Psoas muscle (tissue), 8 donors: ENCODE results near the gene GNAT3. TPM values are rescaled to one million over a fixed set of nuclear protein-coding genes. Genes with fewer than 3 reads are reported as not detected.
A peak's percentile ranks its signal among the peaks of the same experiment; 100 is the strongest.

ENCODE experiments used
- ATAC-seq, 4 donors: fragments of 200-7000 bp; cut with Tn5 transposase; one replicate each; pipeline ENCODE4 v1.9.1; 2020; ENCODE audit warnings: moderate library complexity in 3 of 4, mild to moderate bottlenecking in 2 of 4
- DNase-seq, 2 donors: peaks; one replicate each; pipeline ENCODE4 v3.0.0-alpha.2; 2020
- H3K27ac ChIP-seq: fragments of 200-600 bp; one replicate; pipeline ENCODE4 v1.8.0; 2022
- H3K27me3 ChIP-seq, 3 donors: fragments of 200-600 bp in 1 of 3; one replicate each; pipeline versions ENCODE4 v1.6.1 to v1.8.0; 2013 to 2022; ENCODE audit warnings: low read length in 2 of 3, mild to moderate bottlenecking in 2 of 3, moderate library complexity in 1 of 3; ENCODE audit not compliant: insufficient read depth in 3 of 3
- H3K36me3 ChIP-seq, 2 donors: fragments of 200-600 bp in 1 of 2; one replicate each; pipeline versions ENCODE4 v1.6.1 to v1.8.0; 2013 to 2022; ENCODE audit warnings: low read depth in 1 of 2, mild to moderate bottlenecking in 1 of 2, moderate library complexity in 1 of 2; ENCODE audit not compliant: insufficient read depth in 1 of 2
- H3K4me1 ChIP-seq: fragments of 200-600 bp; one replicate; pipeline ENCODE4 v1.8.0; 2022
- H3K4me3 ChIP-seq: fragments of 200-600 bp; one replicate; pipeline ENCODE4 v1.8.0; 2022; ENCODE audit warnings: mild to moderate bottlenecking
- H3K9me3 ChIP-seq: fragments of 200-600 bp; one replicate; pipeline ENCODE4 v1.8.0; 2022
- CTCF ChIP-seq: fragments of 200-600 bp; IDR thresholded peaks from one replicate; pipeline ENCODE4 v1.8.0; 2022; ENCODE audit warnings: antibody characterized with exemption
- WGBS, 3 donors: extraction: QIAGEN DNeasy Blood & Tissue Kit; methylation state at CpG; one replicate each; pipeline versions ENCODE4 v1.1.6 to v1.1.7; 2013; 5-methylcytosine and 5-hydroxymethylcytosine counted together
- intact Hi-C, 2 donors: fragments of 100-400 bp; cut with DNase I; formaldehyde crosslinking; loops; one replicate each; pipeline versions ENCODE4 v1.11.0 to v1.14.2; 2022
- polyA plus RNA-seq, 3 donors: library from polyadenylated mRNA; stranded (reverse); fragments of 200-250 nt; gene quantifications; one replicate each; pipeline ENCODE4 v1.2.3, GENCODE V29; 2013
- total RNA-seq, 4 donors: library from RNA; stranded (reverse); fragmentation: NEBNext Ultra II Directional in 2 of 4; extraction: Animal tissue kit (Norgen Biotek cat#: 25700) in 2 of 4; gene quantifications; one replicate each; pipeline versions ENCODE4 v1.2.1 to v1.2.4, GENCODE V29; 2021 to 2023
- donor health status: healthy with polysubstance abuse.
- donor health status: DM: no; HTN: no; CAD: no; lungs with moderate emphysema.
- donor health status: Bipolar disorder and iron deficiency.
- donor health status: healthy.
- donor health status: DM: yes; HTN: yes; CAD: no.
- donor health status: DM: no; HTN: no; CAD: no.
- donor health status: DM: no; HTN: no; CAD: no.
- donor health status: DM: yes; HTN: yes; CAD: no.

Gene GNAT3
- total and polyA plus RNA-seq, 7 donors: not detected

- Histone ChIP-seq H3K4me1 (peaks cover 25% of the 10 kb centered on the region), H3K27ac (peak overlapping the region; percentile 77), H3K9me3 (no peaks in the 10 kb centered on the region), H3K4me3 (no peak overlapping the region), H3K27me3 (peaks cover 0 to 3% (median 0%) of the 10 kb centered on the region in 3 donors), H3K36me3 (no peaks in the 10 kb centered on the region)
- DNase-seq (peak; percentile 36 to 62), ATAC-seq (peak; percentile 90 to 96 (median 94))
- TF ChIP-seq CTCF: no peak
- 37 to 41% (median 37%) methylated on average over 1 of the region's 1 CpG for WGBS, 3 donors
- intact Hi-C loops: loop anchor here (5.0 to 10.0 kb wide), 3 partner anchors 78 to 155 kb away; no protein-coding TSS in a partner anchor
These were observed 12.4 kb downstream of the GNAT3 start for GRCh38 chr7:80499350-80499953.

GRCh38 chr7:80498481-80499349, 13.1 kb downstream of the GNAT3 start:
- H3K27ac ChIP-seq: peak overlapping the region; percentile 77
- H3K4me3 ChIP-seq: no peak overlapping the region
- DNase-seq (no peak), ATAC-seq (peak; percentile 89 to 97 (median 91))
- 30 to 32% (median 31%) methylated on average over 4 of the region's 4 CpGs for WGBS, 3 donors
- intact Hi-C loops: loop anchor here (5.0 to 10.0 kb wide), 3 partner anchors 79 to 156 kb away; no protein-coding TSS in a partner anchor
- H3K9me3 ChIP-seq: no peaks in the 10 kb centered on the region
- H3K4me1 ChIP-seq: peaks cover 25% of the 10 kb centered on the region
- H3K36me3 ChIP-seq: no peaks in the 10 kb centered on the region
- peaks cover 0 to 3% (median 0%) of the 10 kb centered on the region in 3 donors for H3K27me3 ChIP-seq
- TF ChIP-seq CTCF: no peak

GRCh38 chr7:80496586-80496985, 15.3 kb downstream of the GNAT3 start:
- H3K27ac ChIP-seq: no peak overlapping the region
- ATAC-seq (no peak), DNase-seq (no peak)
- no peaks in the 10 kb centered on the region for H3K9me3 ChIP-seq
- no peaks in the 10 kb centered on the region for H3K36me3 ChIP-seq
- intact Hi-C loops: loop anchor here (5.0 to 10.0 kb wide), 3 partner anchors 81 to 158 kb away; no protein-coding TSS in a partner anchor
- H3K4me3 ChIP-seq: no peak overlapping the region
- peaks cover 0 to 3% (median 0%) of the 10 kb centered on the region in 3 donors for H3K27me3 ChIP-seq
- H3K4me1 ChIP-seq: peaks cover 25% of the 10 kb centered on the region
- no peak for TF ChIP-seq CTCF
- 64 to 70% (median 67%) methylated on average over 3 of the region's 3 CpGs for WGBS, 3 donors

GRCh38 chr7:80493121-80493849, 18.6 kb downstream of the GNAT3 start:
- H3K9me3 ChIP-seq: no peaks in the 10 kb centered on the region
- ATAC-seq (no peak), DNase-seq (no peak)
- peaks cover 10% of the 10 kb centered on the region for H3K4me1 ChIP-seq
- 92 to 98% (median 93%) methylated on average over 1 of the region's 1 CpG for WGBS, 3 donors
- H3K4me3 ChIP-seq: no peak overlapping the region
- TF ChIP-seq CTCF: no peak
- H3K27ac ChIP-seq: no peak overlapping the region
- intact Hi-C loops: loop anchor here in 1 of 2 donors (10.0 kb wide), 1 partner anchor 162 kb away; no protein-coding TSS in a partner anchor
- no peaks in the 10 kb centered on the region for H3K36me3 ChIP-seq
- peaks cover 0 to 3% (median 0%) of the 10 kb centered on the region in 3 donors for H3K27me3 ChIP-seq
